Karpas-422 (cell line): ENCODE measurements around the gene PNPLA3. TPM values are rescaled to one million over a fixed set of nuclear protein-coding genes. Genes with fewer than 3 reads are reported as not detected.

Experiments
- DNase-seq: peaks from one replicate; pipeline ENCODE4 v3.0.0-alpha.2; 2015
- H2AFZ ChIP-seq: fragments of 200-600 bp; sonication (generic); 2 replicates; pipeline ENCODE4 v1.6.1; 2014; ENCODE audit warnings: antibody characterized with exemption, low read length, mixed read lengths
- H3K27ac ChIP-seq: fragments of 200-600 bp; sonication (generic); 2 replicates; pipeline ENCODE4 v1.5.1; 2014; ENCODE audit warnings: mild to moderate bottlenecking, low read length, moderate library complexity
- H3K27me3 ChIP-seq: fragments of 200-600 bp; sonication (generic); 2 replicates; pipeline ENCODE4 v1.6.1; 2014; ENCODE audit warnings: low read length, mixed read lengths
- H3K36me3 ChIP-seq: fragments of 200-600 bp; sonication (generic); 2 replicates; pipeline ENCODE4 v1.6.1; 2014; ENCODE audit warnings: low read length, mixed read lengths; ENCODE audit not compliant: insufficient read depth
- H3K4me1 ChIP-seq: fragments of 200-600 bp; sonication (generic); 2 replicates; pipeline ENCODE4 v1.6.1; 2014; ENCODE audit warnings: mild to moderate bottlenecking, low read length, mixed read lengths
- H3K4me2 ChIP-seq: fragments of 200-600 bp; sonication (generic); 2 replicates; pipeline ENCODE4 v1.6.1; 2014; ENCODE audit warnings: low read length, low read depth, mild to moderate bottlenecking; ENCODE audit not compliant: poor library complexity, severe bottlenecking
- H3K4me3 ChIP-seq: fragments of 200-600 bp; sonication (generic); 2 replicates; pipeline ENCODE4 v1.5.1; 2014; ENCODE audit warnings: mild to moderate bottlenecking, antibody characterized with exemption, low read length, mixed read lengths
- H3K79me2 ChIP-seq: fragments of 200-600 bp; sonication (generic); 2 replicates; pipeline ENCODE4 v1.6.1; 2014; ENCODE audit warnings: mild to moderate bottlenecking, low read length, mixed read lengths
- H3K9ac ChIP-seq: fragments of 200-600 bp; sonication (generic); 2 replicates; pipeline ENCODE4 v1.6.0; 2014; ENCODE audit warnings: low read length
- H3K9me2 ChIP-seq: fragments of 200-600 bp; sonication (generic), shearing (Covaris generic); replicated peaks from 2 replicates; pipeline ENCODE4 v1.6.0; 2014; ENCODE audit warnings: mild to moderate bottlenecking, low read length, moderate library complexity; ENCODE audit not compliant: insufficient read depth
- H3K9me3 ChIP-seq: fragments of 300-700, 200-600 bp; sonication (generic); 2 replicates; pipeline ENCODE4 v1.6.1; 2014; ENCODE audit warnings: low read length, mixed read lengths
- H4K20me1 ChIP-seq: fragments of 200-600 bp; sonication (generic); 2 replicates; pipeline ENCODE4 v1.6.1; 2014; ENCODE audit warnings: mild to moderate bottlenecking, antibody characterized with exemption, low read length, low read depth; ENCODE audit not compliant: insufficient read depth
- total RNA-seq: library from RNA; depleted of rRNA; stranded (reverse); fragments of >200 nt; shearing (Covaris generic); gene quantifications from 2 replicates; pipeline ENCODE4 v1.2.3, GENCODE V29; 2014; ENCODE audit warnings: low replicate concordance

The PNPLA3 gene
- total RNA-seq, 1 experiment from 2014 or later = not detected

DNA sequence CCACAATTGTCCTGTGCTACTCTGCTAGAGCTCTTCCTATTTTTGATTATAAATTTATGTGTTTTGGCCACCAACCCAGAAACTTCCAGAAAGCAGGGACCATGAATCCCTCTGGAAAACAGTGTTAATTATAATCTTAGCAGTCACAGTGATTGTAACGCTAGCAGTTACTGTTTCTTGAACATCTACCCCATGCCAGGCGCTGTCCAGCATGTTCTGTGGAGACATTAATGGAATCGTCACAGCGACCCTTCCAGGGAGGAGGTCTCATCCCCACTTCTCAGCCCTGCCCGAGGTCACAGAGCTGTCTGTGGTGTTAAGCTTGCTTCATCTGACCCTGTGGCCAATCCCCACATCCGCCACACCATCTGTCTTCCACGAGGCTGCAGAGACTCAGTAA, 17.9 kb upstream of the PNPLA3 start:
- H3K4me2 ChIP-seq = no peak overlapping the region
- no peaks in the 10 kb centered on the region for H3K4me1 ChIP-seq
- DNase-seq = no peak
- H3K4me3 ChIP-seq = no peak overlapping the region
- H3K9me3 ChIP-seq = no peaks in the 10 kb centered on the region
- H3K79me2 ChIP-seq = no peaks in the 10 kb centered on the region
- no peaks in the 10 kb centered on the region for H3K9me2 ChIP-seq
- no peak overlapping the region for H3K27ac ChIP-seq
- H3K36me3 ChIP-seq = no peaks in the 10 kb centered on the region
- H2AFZ ChIP-seq = no peak overlapping the region
- no peaks in the 10 kb centered on the region for H4K20me1 ChIP-seq
- no peaks in the 10 kb centered on the region for H3K27me3 ChIP-seq
- no peak overlapping the region for H3K9ac ChIP-seq

- Histone ChIP-seq H4K20me1 (no peaks in the 10 kb centered on the region), H3K27ac (no peak overlapping the region)
Observed at GRCh38 chr22:43909708-43910107, 13.9 kb upstream of the PNPLA3 start.

GRCh38 chr22:43910178-43910695, 13.4 kb upstream of the PNPLA3 start:
- H4K20me1 ChIP-seq = no peaks in the 10 kb centered on the region
- H3K9me3 ChIP-seq = no peaks in the 10 kb centered on the region
- H3K9me2 ChIP-seq = no peaks in the 10 kb centered on the region
- no peaks in the 10 kb centered on the region for H3K36me3 ChIP-seq
- H2AFZ ChIP-seq = no peak overlapping the region
- H3K9ac ChIP-seq = no peak overlapping the region
- no peaks in the 10 kb centered on the region for H3K4me1 ChIP-seq
- no peak overlapping the region for H3K27ac ChIP-seq
- no peaks in the 10 kb centered on the region for H3K27me3 ChIP-seq
- H3K4me3 ChIP-seq = no peak overlapping the region
- no peak for DNase-seq
- H3K79me2 ChIP-seq = no peaks in the 10 kb centered on the region
- no peak overlapping the region for H3K4me2 ChIP-seq

More at GRCh38 chr22:43909708-43910107, 13.9 kb upstream of the PNPLA3 start:
- H3K36me3 ChIP-seq = no peaks in the 10 kb centered on the region
- H3K27me3 ChIP-seq = no peaks in the 10 kb centered on the region
- no peak overlapping the region for H2AFZ ChIP-seq
- H3K9me2 ChIP-seq = no peaks in the 10 kb centered on the region
- H3K79me2 ChIP-seq = no peaks in the 10 kb centered on the region
- no peak overlapping the region for H3K9ac ChIP-seq
- H3K4me1 ChIP-seq = no peaks in the 10 kb centered on the region
- no peak for DNase-seq
- H3K9me3 ChIP-seq = no peaks in the 10 kb centered on the region
- H3K4me3 ChIP-seq = no peak overlapping the region
- no peak overlapping the region for H3K4me2 ChIP-seq

GRCh38 chr22:43911351-43911750, 12.3 kb upstream of the PNPLA3 start:
- no peaks in the 10 kb centered on the region for H3K79me2 ChIP-seq

GRCh38 chr22:43917521-43917920, 6.1 kb upstream of the PNPLA3 start:
- Histone ChIP-seq H3K4me1 (no peaks in the 10 kb centered on the region), H3K36me3 (no peaks in the 10 kb centered on the region), H4K20me1 (0 out of 2 replicates have a peak, but pooled peaks cover 3% of the 10 kb centered on the region), H3K4me3 (no peak overlapping the region), H3K27ac (no peak overlapping the region), H3K9ac (no peak overlapping the region), H3K9me2 (no peaks in the 10 kb centered on the region), H3K4me2 (no peak overlapping the region), H3K79me2 (no peaks in the 10 kb centered on the region), H2AFZ (no peak overlapping the region), H3K9me3 (no peaks in the 10 kb centered on the region), H3K27me3 (no peaks in the 10 kb centered on the region)
- DNase-seq = no peak

More at GRCh38 chr22:43911351-43911750, 12.3 kb upstream of the PNPLA3 start:
- H3K9me2 ChIP-seq = no peaks in the 10 kb centered on the region
- DNase-seq = no peak
- H3K4me1 ChIP-seq = no peaks in the 10 kb centered on the region
- no peaks in the 10 kb centered on the region for H4K20me1 ChIP-seq
- H3K9me3 ChIP-seq = no peaks in the 10 kb centered on the region
- no peak overlapping the region for H3K4me2 ChIP-seq
- H3K9ac ChIP-seq = no peak overlapping the region
- H2AFZ ChIP-seq = no peak overlapping the region
- H3K36me3 ChIP-seq = no peaks in the 10 kb centered on the region
- no peak overlapping the region for H3K4me3 ChIP-seq
- no peak overlapping the region for H3K27ac ChIP-seq
- H3K27me3 ChIP-seq = no peaks in the 10 kb centered on the region

DNA sequence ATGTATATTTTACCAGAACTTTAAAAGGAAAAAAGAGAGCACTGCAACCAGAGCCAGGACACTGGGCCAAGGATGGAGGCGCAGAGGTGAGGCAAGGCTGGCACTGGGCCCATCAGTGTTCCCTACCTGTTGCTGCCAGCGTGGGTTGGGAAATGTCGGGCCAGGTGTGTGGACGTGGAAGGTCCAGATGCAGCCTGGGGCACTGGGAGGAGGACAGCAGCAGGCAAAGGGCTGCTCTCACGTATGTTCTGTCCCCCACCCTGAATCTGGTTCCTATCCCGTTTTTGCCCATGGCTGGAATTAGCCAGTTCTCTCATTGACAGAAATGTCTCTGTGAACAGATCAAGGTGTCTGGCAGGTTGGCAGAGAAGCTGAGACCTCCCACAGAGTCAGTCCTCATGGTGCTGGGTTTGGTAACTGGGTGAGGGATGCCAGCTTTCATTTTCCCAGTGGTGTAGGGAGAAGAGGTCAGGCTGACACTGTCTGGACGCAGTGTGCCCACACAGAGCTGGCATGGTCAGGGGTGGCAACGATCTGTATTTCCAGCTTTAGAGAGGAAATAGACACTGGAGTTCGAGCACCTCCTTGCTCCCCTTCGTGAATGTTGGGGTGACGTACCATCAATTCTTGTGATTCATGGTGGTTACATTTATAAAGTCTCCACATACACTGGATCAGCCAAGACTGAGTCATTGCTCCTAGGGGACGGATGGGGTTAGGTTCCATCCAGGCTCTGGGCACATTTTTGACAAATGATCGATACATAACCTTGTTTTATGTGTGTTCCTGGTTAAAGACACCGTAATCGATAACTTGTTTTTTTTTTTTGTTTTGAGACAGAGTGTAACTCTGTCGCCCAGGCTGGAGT, 4.3 kb upstream of the PNPLA3 start:
- Histone ChIP-seq H3K36me3 (no peaks in the 10 kb centered on the region), H3K79me2 (no peaks in the 10 kb centered on the region), H3K4me1 (no peaks in the 10 kb centered on the region), H3K4me2 (no peak overlapping the region), H2AFZ (no peak overlapping the region), H3K9ac (no peak overlapping the region), H3K27me3 (no peaks in the 10 kb centered on the region), H3K4me3 (no peak overlapping the region), H3K9me3 (no peaks in the 10 kb centered on the region), H3K27ac (no peak overlapping the region), H4K20me1 (0 out of 2 replicates have a peak, but pooled peaks cover 3% of the 10 kb centered on the region), H3K9me2 (no peaks in the 10 kb centered on the region)
- DNase-seq = no peak

GRCh38 chr22:43921370-43921769, 2.2 kb upstream of the PNPLA3 start:
- Histone ChIP-seq H2AFZ (no peak overlapping the region), H3K79me2 (no peaks in the 10 kb centered on the region), H3K4me2 (no peak overlapping the region), H3K27ac (no peak overlapping the region), H3K9me3 (no peaks in the 10 kb centered on the region), H3K4me1 (no peaks in the 10 kb centered on the region), H3K9ac (no peak overlapping the region), H4K20me1 (0 out of 2 replicates have a peak, but pooled peaks cover 3% of the 10 kb centered on the region), H3K27me3 (no peaks in the 10 kb centered on the region), H3K9me2 (no peaks in the 10 kb centered on the region), H3K36me3 (no peaks in the 10 kb centered on the region), H3K4me3 (no peak overlapping the region)
- DNase-seq = no peak

DNA sequence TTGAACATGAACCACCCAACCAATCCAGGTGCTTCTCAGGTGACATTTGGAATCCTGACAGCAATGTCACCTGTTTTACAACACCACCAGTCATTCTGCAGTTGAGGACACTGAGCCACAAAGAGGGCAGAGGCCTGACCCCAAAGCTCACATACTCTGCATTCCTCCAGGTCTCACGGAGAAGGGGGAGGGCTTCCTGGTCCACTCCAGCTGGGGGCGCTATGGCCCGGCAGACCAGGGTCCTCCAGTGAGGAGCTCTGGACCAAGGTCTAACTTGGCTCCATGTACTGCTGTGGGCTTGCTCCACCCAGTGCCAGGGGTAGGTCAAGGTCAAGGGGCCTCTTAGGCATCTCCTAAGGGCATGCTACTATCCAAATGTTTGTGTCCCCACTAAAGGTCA, 1.5 kb upstream of the PNPLA3 start:
- H3K4me2 ChIP-seq = no peak overlapping the region
- no peaks in the 10 kb centered on the region for H3K27me3 ChIP-seq

More for the DNA sequence above, 1.5 kb upstream of the PNPLA3 start:
- Histone ChIP-seq H3K9me2 (no peaks in the 10 kb centered on the region), H3K4me3 (no peak overlapping the region), H3K27ac (no peak overlapping the region), H4K20me1 (0 out of 2 replicates have a peak, but pooled peaks cover 3% of the 10 kb centered on the region), H3K36me3 (no peaks in the 10 kb centered on the region), H3K4me1 (no peaks in the 10 kb centered on the region), H3K79me2 (no peaks in the 10 kb centered on the region), H3K9me3 (no peaks in the 10 kb centered on the region), H2AFZ (no peak overlapping the region), H3K9ac (no peak overlapping the region)
- no peak for DNase-seq
